T-helper 1 cell treated with Interleukin-12 subunit alpha and Interleukin-12 subunit beta and Interleukin-4 antibody, amounts not matched to agents 30 μg/mL and 1 μg/mL, for 36 hours (primary cell): ENCODE results near the gene FNDC3B.

Source experiments
- H3K27ac Mint-ChIP-seq: one replicate; pipeline ENCODE4 v1.8.0; 2021; ENCODE audit warnings: mild to moderate bottlenecking, mixed read lengths
- H3K27me3 Mint-ChIP-seq: one replicate; pipeline ENCODE4 v1.8.0; 2021; ENCODE audit warnings: low read depth, mixed read lengths
- H3K36me3 Mint-ChIP-seq: one replicate; pipeline ENCODE4 v1.8.0; 2021; ENCODE audit warnings: low read depth, mixed read lengths
- H3K4me1 Mint-ChIP-seq: one replicate; pipeline ENCODE4 v1.8.0; 2021; ENCODE audit warnings: low read depth, mixed read lengths
- H3K4me3 Mint-ChIP-seq: one replicate; pipeline ENCODE4 v1.8.0; 2021; ENCODE audit warnings: mild to moderate bottlenecking, moderate library complexity, mixed read lengths
- H3K9me3 Mint-ChIP-seq: one replicate; pipeline ENCODE4 v1.8.0; 2021; ENCODE audit warnings: mixed read lengths

FNDC3B gene

GRCh38 chr3:172159962-172160538, 120.7 kb downstream of the FNDC3B start:
- no peak overlapping the region for H3K4me3 Mint-ChIP-seq
- H3K36me3 Mint-ChIP-seq, result peaks cover 4% of the 10 kb centered on the region
- peaks cover 6% of the 10 kb centered on the region for H3K4me1 Mint-ChIP-seq
- H3K27ac Mint-ChIP-seq, result no peak overlapping the region
- no peaks in the 10 kb centered on the region for H3K9me3 Mint-ChIP-seq
- no peaks in the 10 kb centered on the region for H3K27me3 Mint-ChIP-seq

GRCh38 chr3:172161133-172161789, 121.9 kb downstream of the FNDC3B start:
- H3K27ac Mint-ChIP-seq, result no peak overlapping the region
- peaks cover 4% of the 10 kb centered on the region for H3K36me3 Mint-ChIP-seq
- H3K4me3 Mint-ChIP-seq, result no peak overlapping the region
- H3K27me3 Mint-ChIP-seq, result no peaks in the 10 kb centered on the region
- H3K4me1 Mint-ChIP-seq, result peaks cover 3% of the 10 kb centered on the region
- no peaks in the 10 kb centered on the region for H3K9me3 Mint-ChIP-seq

- Mint-ChIP-seq H3K27ac (no peak overlapping the region), H3K4me3 (no peak overlapping the region), H3K27me3 (no peaks in the 10 kb centered on the region), H3K4me1 (peaks cover 3% of the 10 kb centered on the region), H3K9me3 (no peaks in the 10 kb centered on the region), H3K36me3 (peaks cover 4% of the 10 kb centered on the region)
Measured at GRCh38 chr3:172161959-172162358, 122.6 kb downstream of the FNDC3B start.

- H3K9me3 Mint-ChIP-seq, result no peaks in the 10 kb centered on the region
- peaks cover 3% of the 10 kb centered on the region for H3K36me3 Mint-ChIP-seq
- H3K4me1 Mint-ChIP-seq, result peaks cover 3% of the 10 kb centered on the region
- no peaks in the 10 kb centered on the region for H3K27me3 Mint-ChIP-seq
- H3K4me3 Mint-ChIP-seq, result no peak overlapping the region
- H3K27ac Mint-ChIP-seq, result no peak overlapping the region
Measured at GRCh38 chr3:172163320-172163719, 123.9 kb downstream of the FNDC3B start.

- Mint-ChIP-seq H3K36me3 (no peaks in the 10 kb centered on the region), H3K9me3 (no peaks in the 10 kb centered on the region), H3K27me3 (no peaks in the 10 kb centered on the region), H3K4me3 (no peak overlapping the region), H3K4me1 (peaks cover 5% of the 10 kb centered on the region), H3K27ac (no peak overlapping the region)
Measured at GRCh38 chr3:172164620-172165362, 125.4 kb downstream of the FNDC3B start.

- Mint-ChIP-seq H3K27ac (no peak overlapping the region), H3K4me3 (no peak overlapping the region), H3K27me3 (no peaks in the 10 kb centered on the region), H3K4me1 (peaks cover 5% of the 10 kb centered on the region), H3K36me3 (no peaks in the 10 kb centered on the region), H3K9me3 (no peaks in the 10 kb centered on the region)
Measured at GRCh38 chr3:172166261-172166660, 126.9 kb downstream of the FNDC3B start.

- no peak overlapping the region for H3K27ac Mint-ChIP-seq
- no peak overlapping the region for H3K4me3 Mint-ChIP-seq
- H3K36me3 Mint-ChIP-seq, result no peaks in the 10 kb centered on the region
- peaks cover 5% of the 10 kb centered on the region for H3K4me1 Mint-ChIP-seq
- H3K9me3 Mint-ChIP-seq, result no peaks in the 10 kb centered on the region
- no peaks in the 10 kb centered on the region for H3K27me3 Mint-ChIP-seq
Measured at GRCh38 chr3:172166890-172167289, 127.5 kb downstream of the FNDC3B start.

- H3K4me3 Mint-ChIP-seq, result no peak overlapping the region
- no peaks in the 10 kb centered on the region for H3K9me3 Mint-ChIP-seq
- H3K36me3 Mint-ChIP-seq, result no peaks in the 10 kb centered on the region
- peaks cover 5% of the 10 kb centered on the region for H3K4me1 Mint-ChIP-seq
- no peak overlapping the region for H3K27ac Mint-ChIP-seq
- no peaks in the 10 kb centered on the region for H3K27me3 Mint-ChIP-seq
Measured at GRCh38 chr3:172167892-172168648, 128.7 kb downstream of the FNDC3B start.

GRCh38 chr3:172170073-172170709, 130.8 kb downstream of the FNDC3B start:
- Mint-ChIP-seq H3K4me1 (peaks cover 5% of the 10 kb centered on the region), H3K27ac (no peak overlapping the region), H3K27me3 (no peaks in the 10 kb centered on the region), H3K9me3 (no peaks in the 10 kb centered on the region), H3K36me3 (no peaks in the 10 kb centered on the region), H3K4me3 (no peak overlapping the region)

GRCh38 chr3:172170841-172171240, 131.5 kb downstream of the FNDC3B start:
- H3K9me3 Mint-ChIP-seq, result no peaks in the 10 kb centered on the region
- H3K27me3 Mint-ChIP-seq, result no peaks in the 10 kb centered on the region
- no peak overlapping the region for H3K27ac Mint-ChIP-seq
- no peaks in the 10 kb centered on the region for H3K36me3 Mint-ChIP-seq
- peaks cover 5% of the 10 kb centered on the region for H3K4me1 Mint-ChIP-seq
- H3K4me3 Mint-ChIP-seq, result no peak overlapping the region

GRCh38 chr3:172171396-172172075, 132.2 kb downstream of the FNDC3B start:
- no peaks in the 10 kb centered on the region for H3K9me3 Mint-ChIP-seq
- H3K27me3 Mint-ChIP-seq, result no peaks in the 10 kb centered on the region
- no peak overlapping the region for H3K4me3 Mint-ChIP-seq
- H3K36me3 Mint-ChIP-seq, result peaks cover under 1% of the 10 kb centered on the region
- peaks cover 6% of the 10 kb centered on the region for H3K4me1 Mint-ChIP-seq
- no peak overlapping the region for H3K27ac Mint-ChIP-seq

- Mint-ChIP-seq H3K36me3 (peaks cover 9% of the 10 kb centered on the region), H3K4me3 (no peak overlapping the region), H3K27ac (no peak overlapping the region), H3K4me1 (peaks cover 9% of the 10 kb centered on the region), H3K9me3 (no peaks in the 10 kb centered on the region), H3K27me3 (no peaks in the 10 kb centered on the region)
Measured at GRCh38 chr3:172173316-172174254, 134.2 kb downstream of the FNDC3B start.
